HG02623 (cell line): ENCODE results near the gene WDR31.

ENCODE experiments used
- ATAC-seq: cut with Tn5 transposase; IDR thresholded peaks from one replicate; pipeline ENCODE4 v1.9.1; 2021; ENCODE audit warnings: moderate library complexity; ENCODE audit not compliant: unreplicated experiment

WDR31 gene

GRCh38 chr9:113341712-113342410 lies 1.8 kb upstream of the WDR31 start:
- ATAC-seq: no peak

DNA sequence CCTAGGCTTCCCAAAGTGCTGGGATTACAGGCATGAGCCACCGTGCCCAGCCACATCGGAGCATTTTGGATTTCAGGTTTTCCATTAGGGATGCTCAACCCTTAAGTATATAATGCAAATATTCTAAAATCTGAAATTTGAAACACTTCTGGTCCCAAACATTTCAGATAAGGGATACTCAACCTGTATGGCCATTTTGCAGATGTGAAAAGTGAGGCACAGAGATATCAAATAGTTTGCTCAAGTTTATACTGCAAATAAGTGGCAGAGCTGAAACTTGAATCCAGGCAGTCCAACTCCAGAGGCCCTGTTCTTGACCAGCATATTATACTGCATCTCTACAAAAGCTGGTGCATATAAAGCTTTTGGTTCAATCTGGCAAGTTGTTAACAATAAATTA lies 2.4 kb downstream of the WDR31 start:
- no peak for ATAC-seq

DNA sequence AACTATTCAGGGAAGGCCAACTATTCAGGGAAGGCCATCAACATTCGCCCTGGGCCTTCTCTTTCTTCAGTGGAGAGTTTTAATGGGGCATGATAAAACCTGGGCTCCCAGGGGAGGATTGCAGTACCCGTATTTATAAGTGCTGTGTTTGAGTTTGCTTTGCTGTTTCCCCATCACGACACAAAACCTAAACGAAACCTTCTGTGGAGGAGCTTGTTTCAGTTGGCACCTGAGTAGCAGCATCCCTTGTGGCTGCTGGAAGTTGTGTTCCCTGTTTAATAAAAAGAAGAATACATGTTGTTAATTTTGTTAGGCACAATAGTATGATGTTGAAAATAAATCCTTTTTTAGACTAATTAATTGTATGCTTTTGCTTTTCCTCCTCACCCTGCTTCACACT lies 8.3 kb downstream of the WDR31 start:
- ATAC-seq: no peak

DNA sequence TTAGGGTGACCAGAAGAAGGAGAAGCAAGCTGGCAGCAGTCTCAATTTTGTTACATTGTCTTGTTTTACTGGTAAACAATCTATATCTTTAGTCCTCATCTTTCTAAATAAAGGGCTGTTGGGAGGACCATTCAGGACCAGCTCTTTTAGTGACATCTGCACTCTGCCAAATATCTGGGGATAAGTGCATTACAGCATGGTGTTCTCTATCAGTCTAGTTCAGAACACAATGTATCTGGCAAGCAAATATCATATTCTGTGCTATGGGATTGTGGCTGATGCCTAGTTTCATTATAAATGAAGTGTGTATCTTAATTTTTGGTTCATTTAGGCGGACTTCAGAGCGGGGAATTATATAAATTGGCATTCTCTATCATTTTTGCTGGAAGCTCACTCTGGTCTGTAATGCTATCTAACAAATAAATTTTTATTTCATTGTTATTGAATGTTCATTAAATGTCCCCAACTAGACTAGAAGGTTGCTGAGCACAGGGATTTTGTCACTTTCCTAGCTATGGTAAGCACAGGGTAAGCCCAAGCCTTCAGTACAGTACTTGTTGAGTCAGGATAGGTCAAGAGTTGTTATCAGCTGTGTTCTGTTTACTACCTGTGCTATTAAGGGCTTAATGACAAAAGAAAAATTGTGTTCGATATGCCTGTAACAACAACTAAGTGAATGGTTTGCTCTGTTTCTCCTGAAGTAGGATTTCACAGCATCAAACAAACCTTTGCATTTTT lies 11.9 kb downstream of the WDR31 start:
- ATAC-seq: no peak

DNA sequence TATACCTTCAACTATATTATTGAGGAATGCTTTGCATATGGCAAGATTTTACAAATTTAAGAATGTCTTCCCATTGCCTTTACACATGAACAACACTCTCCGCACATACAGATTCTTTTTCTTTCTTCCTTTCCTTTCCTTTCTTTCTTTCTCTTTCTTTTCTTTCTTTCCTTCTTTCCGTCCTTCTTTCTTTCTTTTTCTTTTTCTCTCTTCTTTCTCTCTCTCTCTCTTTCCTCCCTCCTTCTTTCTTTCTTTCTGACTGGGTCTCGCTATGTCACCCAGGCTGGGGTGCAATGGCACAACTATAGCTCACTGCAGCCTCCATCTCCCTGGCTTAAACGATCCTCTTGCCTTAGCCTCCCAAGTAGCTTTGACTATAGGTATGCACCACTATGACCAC lies 13.8 kb downstream of the WDR31 start:
- ATAC-seq: no peak

DNA sequence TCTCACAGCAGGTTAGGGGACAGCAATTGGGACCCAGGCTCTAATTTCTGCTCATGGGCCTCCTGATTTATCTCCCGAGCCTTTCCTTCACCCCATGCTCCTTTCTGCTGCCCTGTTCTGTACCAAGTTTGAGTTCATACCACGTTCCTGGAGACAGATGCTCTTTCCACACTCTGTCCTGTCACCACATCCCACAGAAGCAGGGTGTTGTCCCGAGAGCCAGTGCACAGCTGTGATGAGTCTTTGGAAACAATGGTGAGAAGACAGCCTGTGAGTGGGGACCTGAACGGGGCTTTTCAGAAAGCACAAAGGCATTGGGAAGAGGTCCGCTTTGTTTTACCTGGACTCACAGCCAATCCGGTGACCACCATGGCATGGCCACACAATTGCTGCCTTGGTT lies 17.4 kb downstream of the WDR31 start:
- ATAC-seq: no peak

DNA sequence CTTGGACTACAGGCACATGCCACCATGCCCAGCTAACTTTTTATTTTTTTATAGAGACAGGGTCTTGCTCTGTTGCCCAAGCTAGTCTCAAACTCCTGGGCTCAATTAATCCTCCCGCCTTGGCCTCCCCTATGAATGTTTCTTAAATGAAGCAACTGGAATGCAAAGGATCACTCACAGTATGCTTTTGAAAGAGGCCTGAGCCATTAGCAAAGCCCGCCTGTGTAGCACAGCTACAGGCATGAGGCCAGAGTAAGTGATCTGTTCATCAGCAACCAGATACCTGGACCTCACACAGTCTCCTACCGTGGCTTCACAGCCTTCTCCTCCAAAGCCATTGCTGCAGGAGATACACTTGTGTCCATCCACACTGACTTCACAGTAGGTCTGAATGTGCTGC lies 20.0 kb downstream of the WDR31 start:
- ATAC-seq: no peak

- ATAC-seq: no peak
Measured at GRCh38 chr9:113319054-113319453, 21.0 kb downstream of the WDR31 start.

- ATAC-seq: no peak
Measured at GRCh38 chr9:113317777-113318176, 22.3 kb downstream of the WDR31 start.

DNA sequence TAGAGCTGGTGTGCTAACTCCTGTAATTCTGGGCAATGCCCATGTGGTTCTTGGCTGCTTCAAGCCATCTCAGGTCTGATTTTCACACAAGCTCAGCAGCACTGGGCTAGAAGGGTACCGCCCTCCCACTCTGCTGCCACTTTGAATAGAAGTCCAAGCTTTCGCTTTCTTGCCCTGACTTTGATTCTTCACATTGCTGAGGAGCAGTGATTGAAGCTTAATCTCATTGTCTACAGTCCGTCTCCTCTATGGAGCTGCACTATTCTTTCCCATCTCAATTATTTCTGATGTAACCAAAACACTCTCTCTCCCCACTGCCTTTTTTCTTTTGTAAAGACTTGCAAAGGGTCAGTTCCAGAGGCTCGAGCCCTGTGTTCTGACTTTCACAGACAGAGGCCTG lies 24.0 kb downstream of the WDR31 start:
- no peak for ATAC-seq

DNA sequence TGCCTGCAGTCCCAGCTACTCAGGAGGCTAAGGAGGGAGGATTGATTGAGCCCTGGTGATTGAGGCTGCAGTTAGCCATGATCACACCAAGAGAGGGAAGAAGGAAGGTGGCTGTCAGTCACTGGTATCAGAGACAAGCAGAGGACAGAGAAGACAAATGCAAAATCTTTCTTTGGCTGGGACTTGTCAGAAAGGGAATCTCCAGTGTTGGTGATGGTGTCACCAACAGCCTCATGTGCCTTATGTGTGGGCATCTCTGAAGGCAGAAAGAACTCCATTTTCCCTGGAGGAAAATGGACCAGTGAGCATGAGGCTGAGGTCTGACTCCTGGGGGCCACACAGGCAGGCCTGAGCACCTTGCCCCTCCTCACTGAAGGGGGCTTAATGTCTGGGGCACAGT lies 24.8 kb downstream of the WDR31 start:
- no peak for ATAC-seq

- no peak for ATAC-seq
Measured at GRCh38 chr9:113313261-113313660, 26.8 kb downstream of the WDR31 start.

DNA sequence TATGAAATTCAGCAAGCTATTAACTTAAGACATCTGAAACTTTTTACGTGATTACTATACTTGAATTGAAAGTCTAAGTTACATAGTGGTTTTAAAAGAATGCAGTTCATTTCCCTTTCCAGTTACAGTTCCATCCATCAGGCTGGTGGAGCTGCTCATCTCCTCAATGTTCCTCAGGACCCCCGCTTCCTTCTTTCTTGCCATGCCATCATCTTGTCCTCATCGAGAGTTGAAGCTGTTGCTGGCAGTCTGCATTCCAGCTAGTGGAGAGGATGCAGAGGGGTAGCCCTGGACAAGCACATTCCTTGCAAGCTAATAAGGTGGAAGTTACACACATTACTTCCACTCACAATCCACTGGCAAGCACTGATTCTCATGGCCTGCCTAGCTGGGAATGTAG lies 28.1 kb downstream of the WDR31 start:
- ATAC-seq: no peak

- ATAC-seq: no peak
Measured at GRCh38 chr9:113310538-113310937, 29.5 kb downstream of the WDR31 start.

DNA sequence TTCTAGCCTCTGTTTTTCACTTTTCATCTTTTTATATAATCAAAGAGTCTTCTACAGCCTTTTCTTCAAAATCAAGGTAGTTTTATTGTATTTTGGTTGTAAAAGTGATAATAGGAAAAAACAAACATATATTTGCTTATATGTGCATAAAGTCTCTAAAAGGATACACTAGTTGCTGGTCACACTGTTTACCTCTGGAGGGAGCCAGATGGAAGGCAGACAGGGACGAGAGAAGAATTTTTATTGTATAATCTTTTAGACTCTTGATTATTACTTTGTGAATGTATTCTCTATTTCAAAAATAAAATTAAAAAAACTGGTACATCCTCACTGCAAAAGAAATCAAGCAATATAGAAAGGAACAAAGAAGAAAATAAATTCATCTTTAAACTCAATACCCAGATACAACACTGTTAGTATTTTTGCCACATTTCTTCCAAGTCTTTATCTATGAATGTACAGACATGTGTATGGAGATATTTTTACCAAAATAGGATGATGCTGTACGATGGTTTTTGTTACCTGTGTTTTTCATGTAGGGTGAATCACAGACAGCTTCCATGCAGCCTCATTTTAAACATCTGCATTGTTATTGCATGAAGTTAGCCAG lies 30.8 kb downstream of the WDR31 start:
- no peak for ATAC-seq

- ATAC-seq: no peak
Measured at GRCh38 chr9:113307396-113307975, 32.6 kb downstream of the WDR31 start.

- ATAC-seq: no peak
Measured at GRCh38 chr9:113306566-113306965, 33.5 kb downstream of the WDR31 start.

DNA sequence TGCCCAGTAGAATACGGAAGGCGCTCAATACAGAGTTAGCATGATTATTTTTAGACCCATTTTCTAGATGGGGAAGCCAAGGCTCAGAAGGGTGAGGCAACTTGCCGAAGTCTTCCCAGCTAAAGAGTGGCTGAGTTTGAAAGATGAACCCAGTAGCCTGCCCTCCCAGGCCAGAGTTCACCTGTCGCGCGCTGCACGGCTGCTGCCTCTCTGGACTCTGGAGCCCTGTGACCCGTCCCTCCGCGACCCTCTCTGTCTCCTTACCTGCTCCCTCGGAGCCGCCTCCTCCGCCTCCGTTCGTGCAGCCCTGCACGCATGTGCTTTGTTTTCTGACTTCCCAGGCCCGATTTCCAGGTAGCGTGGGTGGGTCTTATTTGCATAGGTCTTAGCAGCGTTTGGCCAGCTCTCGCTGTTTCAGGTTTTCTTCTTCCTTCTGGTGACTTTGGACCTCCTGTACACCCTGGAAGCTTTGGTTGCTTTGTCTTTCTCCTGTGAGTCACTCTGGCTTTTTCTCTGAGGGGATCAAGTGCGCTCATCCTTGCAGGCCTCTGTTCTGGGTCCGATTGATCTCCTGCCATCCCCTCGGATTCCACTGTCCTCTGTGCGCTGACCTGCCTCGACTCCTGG lies 37.2 kb downstream of the WDR31 start, which contains the start of gene RNF183:
Gene RNF183 (minus strand): TSS at position 585 of the 627 bp plus-strand sequence. CDS start 5,192 bp downstream, outside the sequence.
- ATAC-seq: no peak

GRCh38 chr9:113301548-113301947 lies 38.5 kb downstream of the WDR31 start:
- ATAC-seq: no peak

GRCh38 chr9:113299800-113300292 lies 40.2 kb downstream of the WDR31 start:
- ATAC-seq: no peak
